Hepatocyte (in vitro differentiated cells): ENCODE measurements around the gene RALBP1.

ENCODE experiments used
- EZH2 ChIP-seq: fragments of 200-600 bp; sonication (generic); IDR thresholded peaks from 2 replicates; pipeline ENCODE4 v1.6.1; 2016; ENCODE audit warnings: antibody characterized with exemption, mild to moderate bottlenecking, borderline replicate concordance
- TF ChIP-seq, protein P1 (sequence below): fragments of 200-600 bp; sonication (generic); IDR thresholded peaks from 2 replicates; pipeline ENCODE4 v1.5.1; 2016; ENCODE audit warnings: antibody characterized with exemption, mild to moderate bottlenecking; ENCODE audit not compliant: poor library complexity

DNA sequence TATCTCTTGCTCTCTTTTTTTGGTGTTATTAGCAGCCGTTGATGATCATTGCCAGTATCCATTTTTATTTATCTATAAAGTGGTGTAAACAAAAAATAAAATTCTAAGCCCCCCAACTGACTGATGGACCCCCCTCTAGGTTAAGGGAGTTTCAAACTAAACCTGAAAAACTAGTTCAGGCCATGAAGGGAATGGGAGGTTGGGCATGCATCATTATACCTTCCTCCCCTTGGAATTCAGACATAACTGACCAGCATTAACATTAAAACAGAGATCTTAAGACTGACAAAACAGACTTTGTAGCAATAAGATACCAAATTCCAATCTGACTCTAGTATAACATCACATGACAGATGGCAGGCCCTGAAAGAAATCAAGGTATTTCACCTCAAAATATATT is 20.2 kb downstream of the RALBP1 start:
- TF ChIP-seq, protein P1, sequence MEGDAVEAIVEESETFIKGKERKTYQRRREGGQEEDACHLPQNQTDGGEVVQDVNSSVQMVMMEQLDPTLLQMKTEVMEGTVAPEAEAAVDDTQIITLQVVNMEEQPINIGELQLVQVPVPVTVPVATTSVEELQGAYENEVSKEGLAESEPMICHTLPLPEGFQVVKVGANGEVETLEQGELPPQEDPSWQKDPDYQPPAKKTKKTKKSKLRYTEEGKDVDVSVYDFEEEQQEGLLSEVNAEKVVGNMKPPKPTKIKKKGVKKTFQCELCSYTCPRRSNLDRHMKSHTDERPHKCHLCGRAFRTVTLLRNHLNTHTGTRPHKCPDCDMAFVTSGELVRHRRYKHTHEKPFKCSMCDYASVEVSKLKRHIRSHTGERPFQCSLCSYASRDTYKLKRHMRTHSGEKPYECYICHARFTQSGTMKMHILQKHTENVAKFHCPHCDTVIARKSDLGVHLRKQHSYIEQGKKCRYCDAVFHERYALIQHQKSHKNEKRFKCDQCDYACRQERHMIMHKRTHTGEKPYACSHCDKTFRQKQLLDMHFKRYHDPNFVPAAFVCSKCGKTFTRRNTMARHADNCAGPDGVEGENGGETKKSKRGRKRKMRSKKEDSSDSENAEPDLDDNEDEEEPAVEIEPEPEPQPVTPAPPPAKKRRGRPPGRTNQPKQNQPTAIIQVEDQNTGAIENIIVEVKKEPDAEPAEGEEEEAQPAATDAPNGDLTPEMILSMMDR: no peak
- no peak for TF ChIP-seq EZH2
